SU-DHL-6 (cell line): ENCODE results near the gene TREM1.

Experiments
- EZH2phosphoT487 ChIP-seq: fragments of 200-600 bp; sonication (generic), shearing (Covaris generic); conservative IDR thresholded peaks from 2 replicates; pipeline ENCODE4 v1.6.1; 2018; ENCODE audit warnings: mild to moderate bottlenecking, antibody characterized with exemption, low read length, moderate library complexity, mixed read lengths
- TF ChIP-seq, protein P1 (sequence below): fragments of 200-600 bp; sonication (generic); IDR thresholded peaks from one replicate; pipeline ENCODE4 v1.5.1; 2017; ENCODE audit warnings: antibody characterized with exemption, mild to moderate bottlenecking, low read length, moderate library complexity; ENCODE audit not compliant: insufficient read depth, poor library complexity, severe bottlenecking

DNA sequence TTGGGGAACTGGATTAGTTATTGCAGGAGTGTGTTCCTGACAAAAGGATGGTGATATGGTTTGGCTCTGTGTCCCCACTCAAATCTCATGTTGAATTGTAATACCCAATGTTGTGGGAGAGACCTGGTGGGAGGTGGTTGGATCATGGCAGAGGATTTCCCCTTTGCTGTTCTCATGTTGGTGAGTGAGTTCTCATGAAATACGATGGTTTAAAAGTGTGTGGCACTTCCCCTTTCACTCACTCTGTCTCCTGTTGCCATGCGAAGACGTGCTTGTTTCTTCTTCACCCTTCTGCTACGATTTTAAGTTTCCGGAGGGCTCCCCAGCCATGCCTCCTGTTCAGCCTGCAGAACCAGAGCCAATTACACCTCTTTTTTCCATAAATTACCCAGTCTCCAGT lies 16.2 kb upstream of the TREM1 start:
- TF ChIP-seq, protein P1, sequence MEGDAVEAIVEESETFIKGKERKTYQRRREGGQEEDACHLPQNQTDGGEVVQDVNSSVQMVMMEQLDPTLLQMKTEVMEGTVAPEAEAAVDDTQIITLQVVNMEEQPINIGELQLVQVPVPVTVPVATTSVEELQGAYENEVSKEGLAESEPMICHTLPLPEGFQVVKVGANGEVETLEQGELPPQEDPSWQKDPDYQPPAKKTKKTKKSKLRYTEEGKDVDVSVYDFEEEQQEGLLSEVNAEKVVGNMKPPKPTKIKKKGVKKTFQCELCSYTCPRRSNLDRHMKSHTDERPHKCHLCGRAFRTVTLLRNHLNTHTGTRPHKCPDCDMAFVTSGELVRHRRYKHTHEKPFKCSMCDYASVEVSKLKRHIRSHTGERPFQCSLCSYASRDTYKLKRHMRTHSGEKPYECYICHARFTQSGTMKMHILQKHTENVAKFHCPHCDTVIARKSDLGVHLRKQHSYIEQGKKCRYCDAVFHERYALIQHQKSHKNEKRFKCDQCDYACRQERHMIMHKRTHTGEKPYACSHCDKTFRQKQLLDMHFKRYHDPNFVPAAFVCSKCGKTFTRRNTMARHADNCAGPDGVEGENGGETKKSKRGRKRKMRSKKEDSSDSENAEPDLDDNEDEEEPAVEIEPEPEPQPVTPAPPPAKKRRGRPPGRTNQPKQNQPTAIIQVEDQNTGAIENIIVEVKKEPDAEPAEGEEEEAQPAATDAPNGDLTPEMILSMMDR = no peak
- no peak for TF ChIP-seq EZH2phosphoT487
